Smooth muscle cell (in vitro differentiated cells): ENCODE measurements around the gene GABRP. TPM values are rescaled to one million over a fixed set of nuclear protein-coding genes. Genes with fewer than 3 reads are reported as not detected.

Experiments
- DNase-seq: peaks from one replicate; lab custom pipeline; 2025; ENCODE audit not compliant: unreplicated experiment; lab: John Stamatoyannopoulos, UW
- H2AFZ ChIP-seq: fragments of 200-600 bp; sonication (generic); 2 replicates; pipeline ENCODE4 v1.6.0; 2016; ENCODE audit warnings: antibody characterized with exemption, low read depth, mild to moderate bottlenecking
- H3F3A ChIP-seq: fragments of 200-600 bp; sonication (generic); 2 replicates; pipeline ENCODE4 v1.6.0; 2017; ENCODE audit warnings: antibody characterized with exemption, low read depth
- H3K27ac ChIP-seq: fragments of 200-600 bp; sonication (generic); 2 replicates; pipeline ENCODE4 v1.5.1; 2016; ENCODE audit warnings: low read depth, mild to moderate bottlenecking
- H3K27me3 ChIP-seq: fragments of 200-600 bp; sonication (generic); 2 replicates; pipeline ENCODE4 v1.6.1; 2016; ENCODE audit warnings: low read depth, mild to moderate bottlenecking
- H3K36me3 ChIP-seq: fragments of 200-600 bp; sonication (generic); 2 replicates; pipeline ENCODE4 v1.5.1; 2016; ENCODE audit warnings: low read depth
- H3K4me1 ChIP-seq: fragments of 200-600 bp; sonication (generic); 2 replicates; pipeline ENCODE4 v1.5.1; 2016; ENCODE audit warnings: low read depth
- H3K4me2 ChIP-seq: fragments of 200-600 bp; sonication (generic); 2 replicates; pipeline ENCODE4 v1.6.0; 2016; ENCODE audit warnings: mild to moderate bottlenecking
- H3K4me3 ChIP-seq: fragments of 200-600 bp; sonication (generic); 2 replicates; pipeline ENCODE4 v1.5.1; 2016; ENCODE audit warnings: mild to moderate bottlenecking
- H3K79me2 ChIP-seq: fragments of 200-600 bp; sonication (generic); 2 replicates; pipeline ENCODE4 v1.6.0; 2016; ENCODE audit warnings: low read depth, mild to moderate bottlenecking
- H3K9ac ChIP-seq: fragments of 200-600 bp; sonication (generic); 2 replicates; pipeline ENCODE4 v1.6.0; 2016; ENCODE audit warnings: low read depth
- H3K9me3 ChIP-seq: fragments of 200-600 bp; sonication (generic); replicated peaks from 2 replicates; pipeline ENCODE4 v1.5.1; 2016; ENCODE audit warnings: low read depth
- H4K20me1 ChIP-seq: fragments of 200-600 bp; sonication (generic); 2 replicates; pipeline ENCODE4 v1.6.0; 2016; ENCODE audit warnings: low read depth
- WGBS: methylation state at CpG from one replicate; pipeline ENCODE4 v1.1.7; 2016; ENCODE audit warnings: low lambda C conversion rate; 5-methylcytosine and 5-hydroxymethylcytosine counted together
- polyA plus RNA-seq: library from polyadenylated mRNA; unstranded; fragments of >200 nt; fragmentation: Nextera tagmentation; extraction: Ambion mirVana; gene quantifications from 2 replicates; pipeline ENCODE4 v1.2.1, GENCODE V29; 2016
- total RNA-seq: library from RNA; depleted of rRNA; stranded (reverse); fragments of >200 nt; gene quantifications from 2 replicates; pipeline ENCODE4 v1.2.3, GENCODE V29; 2014
- TF ChIP-seq, protein P1 (sequence below): fragments of 200-600 bp; sonication (generic); IDR thresholded peaks from 2 replicates; pipeline ENCODE4 v1.5.1; 2017; ENCODE audit warnings: borderline replicate concordance, mild to moderate bottlenecking, antibody characterized with exemption; ENCODE audit not compliant: insufficient read depth, poor library complexity, severe bottlenecking

Gene GABRP
- total and polyA plus RNA-seq, 2 experiments from 2014 or later: 4.1 to 52.8 TPM

DNA sequence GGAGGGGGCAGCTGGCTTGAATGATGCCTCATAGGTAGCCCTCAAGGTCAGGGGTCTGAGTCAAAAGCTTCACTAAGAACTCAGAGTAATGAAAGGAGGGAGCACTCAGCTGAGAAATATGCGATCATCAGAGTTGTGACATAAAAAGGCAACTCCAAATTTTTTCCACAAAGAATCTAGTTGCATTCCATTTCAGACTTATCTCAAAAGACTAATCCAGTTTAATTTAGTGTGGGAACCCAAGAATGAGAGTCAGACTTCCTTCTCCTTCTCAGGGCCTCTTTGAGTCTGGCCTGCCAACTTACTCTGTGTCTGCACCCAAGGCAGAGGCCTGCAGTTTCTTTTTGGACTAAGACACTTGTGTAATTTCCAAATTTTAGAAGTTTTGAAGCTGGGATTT is 34.7 kb downstream of the GABRP start:
- Histone ChIP-seq H3K4me1 (peaks cover 15% of the 10 kb centered on the region), H3K36me3 (no peaks in the 10 kb centered on the region), H3K4me2 (peak overlapping the region; percentile 79), H3K9me3 (no peaks in the 10 kb centered on the region), H2AFZ (peak overlapping the region; percentile 38), H3K9ac (peak overlapping the region; percentile 58), H3K79me2 (no peaks in the 10 kb centered on the region), H4K20me1 (no peaks in the 10 kb centered on the region), H3K27ac (peak overlapping the region; percentile 97), H3K4me3 (no peak overlapping the region), H3F3A (peaks cover 22% of the 10 kb centered on the region), H3K27me3 (no peaks in the 10 kb centered on the region)
- TF ChIP-seq, protein P1, sequence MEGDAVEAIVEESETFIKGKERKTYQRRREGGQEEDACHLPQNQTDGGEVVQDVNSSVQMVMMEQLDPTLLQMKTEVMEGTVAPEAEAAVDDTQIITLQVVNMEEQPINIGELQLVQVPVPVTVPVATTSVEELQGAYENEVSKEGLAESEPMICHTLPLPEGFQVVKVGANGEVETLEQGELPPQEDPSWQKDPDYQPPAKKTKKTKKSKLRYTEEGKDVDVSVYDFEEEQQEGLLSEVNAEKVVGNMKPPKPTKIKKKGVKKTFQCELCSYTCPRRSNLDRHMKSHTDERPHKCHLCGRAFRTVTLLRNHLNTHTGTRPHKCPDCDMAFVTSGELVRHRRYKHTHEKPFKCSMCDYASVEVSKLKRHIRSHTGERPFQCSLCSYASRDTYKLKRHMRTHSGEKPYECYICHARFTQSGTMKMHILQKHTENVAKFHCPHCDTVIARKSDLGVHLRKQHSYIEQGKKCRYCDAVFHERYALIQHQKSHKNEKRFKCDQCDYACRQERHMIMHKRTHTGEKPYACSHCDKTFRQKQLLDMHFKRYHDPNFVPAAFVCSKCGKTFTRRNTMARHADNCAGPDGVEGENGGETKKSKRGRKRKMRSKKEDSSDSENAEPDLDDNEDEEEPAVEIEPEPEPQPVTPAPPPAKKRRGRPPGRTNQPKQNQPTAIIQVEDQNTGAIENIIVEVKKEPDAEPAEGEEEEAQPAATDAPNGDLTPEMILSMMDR: no peak
- no peak for DNase-seq
- WGBS: 0% methylated on average over 1 of the region's 1 CpG

DNA sequence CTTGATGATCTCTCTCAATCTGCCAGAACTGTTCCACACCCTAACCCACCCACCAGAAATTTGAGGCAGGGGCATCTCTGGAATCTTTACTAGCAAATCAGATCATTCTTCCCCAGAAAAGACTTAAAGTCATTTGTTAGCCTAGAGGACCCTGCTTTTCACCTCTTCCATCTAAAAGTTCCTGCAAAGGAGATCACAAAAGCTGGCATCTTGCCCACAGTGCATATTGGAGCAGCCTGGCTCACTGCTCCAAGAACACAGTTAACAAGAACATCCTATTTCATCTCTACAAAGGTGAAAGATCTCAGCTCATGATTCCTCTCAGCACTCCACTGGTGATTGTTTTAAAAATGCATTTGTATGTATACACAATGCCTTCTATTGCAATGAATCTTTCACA is 36.3 kb downstream of the GABRP start:
- Histone ChIP-seq H3F3A (peaks cover 22% of the 10 kb centered on the region), H3K4me1 (peaks cover 15% of the 10 kb centered on the region), H3K27ac (peak overlapping the region; percentile 97), H3K36me3 (no peaks in the 10 kb centered on the region), H4K20me1 (no peaks in the 10 kb centered on the region), H3K9me3 (no peaks in the 10 kb centered on the region), H3K9ac (no peak overlapping the region), H2AFZ (peak overlapping the region; percentile 16), H3K4me3 (no peak overlapping the region), H3K27me3 (no peaks in the 10 kb centered on the region), H3K79me2 (no peaks in the 10 kb centered on the region), H3K4me2 (peak overlapping the region; percentile 79)
- TF ChIP-seq, protein P1: no peak
- DNase-seq: no peak

DNA sequence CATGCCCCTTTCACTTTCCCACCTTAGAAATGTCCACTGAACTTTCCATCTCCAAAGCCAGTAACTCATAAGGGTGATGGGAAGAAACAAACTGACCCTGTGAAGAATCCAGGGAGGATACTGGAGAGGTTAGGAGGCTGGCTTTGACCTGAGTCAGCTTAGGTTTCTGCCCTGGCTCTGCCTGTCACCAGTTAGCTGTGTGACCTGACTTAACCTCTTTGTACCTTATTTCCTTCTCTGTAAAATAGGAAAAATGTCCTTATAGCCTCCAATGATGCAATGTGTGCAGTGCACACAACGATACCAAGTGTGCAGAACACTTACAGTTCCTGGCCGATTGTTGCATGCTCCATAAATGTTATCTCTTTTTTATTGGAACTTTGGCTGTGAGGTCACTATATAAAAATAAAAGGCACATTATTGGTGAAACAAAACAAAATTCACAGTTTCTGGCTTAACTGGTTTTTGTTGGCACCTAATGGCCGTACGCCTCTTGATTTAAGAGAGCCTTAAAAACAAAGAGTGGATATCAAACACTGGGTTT is 37.8 kb downstream of the GABRP start:
- WGBS: 69% methylated on average over 4 of the region's 4 CpGs
- no peak for DNase-seq
- no peaks in the 10 kb centered on the region for H3K36me3 ChIP-seq

More for the DNA sequence above, 37.8 kb downstream of the GABRP start:
- no peak overlapping the region for H3K27ac ChIP-seq
- no peaks in the 10 kb centered on the region for H4K20me1 ChIP-seq
- H2AFZ ChIP-seq: no peak overlapping the region
- peaks cover 22% of the 10 kb centered on the region for H3F3A ChIP-seq
- no peak overlapping the region for H3K9ac ChIP-seq
- H3K4me1 ChIP-seq: peaks cover 15% of the 10 kb centered on the region
- no peak overlapping the region for H3K4me2 ChIP-seq
- H3K27me3 ChIP-seq: no peaks in the 10 kb centered on the region
- no peaks in the 10 kb centered on the region for H3K9me3 ChIP-seq
- TF ChIP-seq, protein P1: no peak
- no peaks in the 10 kb centered on the region for H3K79me2 ChIP-seq
- no peak overlapping the region for H3K4me3 ChIP-seq
